A549 (cell line): Measurements from ENCODE around the gene CHP2. TPM values are rescaled to one million over a fixed set of nuclear protein-coding genes. Genes with fewer than 3 reads are reported as not detected.

ENCODE experiments used
- ATAC-seq, 2 experiments: fragments of 200-7000 bp in 1 of 2; fragments of >200 bp in 1 of 2; cut with Nextera tagmentation in 1 of 2; cut with Tn5 transposase in 1 of 2; 3 replicates each; pipeline versions ENCODE4 v1.8.0 to v1.9.1; 2018 to 2020; ENCODE audit warnings: mild to moderate bottlenecking in 1 of 2, moderate library complexity in 1 of 2
- CTCF ChIA-PET: fragments of 300-600 bp; sonication (Branson Sonifier 250); formaldehyde crosslinking; extraction: SDS; loops from one replicate; lab custom pipeline; 2021; ENCODE audit warnings: antibody characterized with exemption, inconsistent platforms; lab: Yijun Ruan, JAX
- POLR2A ChIA-PET: fragments of 350-600 bp; formaldehyde crosslinking; extraction: SDS; loops from one replicate; lab custom pipeline; 2021; ENCODE audit warnings: antibody characterized with exemption, inconsistent platforms; lab: Yijun Ruan, JAX
- DNase-seq, 2 experiments: peaks; one replicate each; pipeline versions ENCODE4 v3.0.0 to v3.0.0-alpha.2; 2011 to 2016; ENCODE audit warnings: low read depth in 1 of 2, low spot score in 1 of 2
- FAIRE-seq: peaks from 2 replicates; lab custom pipeline; 2011; peaks lifted over from hg19 to GRCh38; lab: Jason Lieb, UNC
- H3K27ac ChIP-seq, 2 experiments: fragments of >200 bp; sonication (Bioruptor Twin); formaldehyde crosslinking; 3 replicates each; pipeline ENCODE4 v1.5.1; 2016 to 2017
- H3K4me1 ChIP-seq: fragments of >200 bp; sonication (Bioruptor Twin); formaldehyde crosslinking; 3 replicates; pipeline ENCODE4 v1.6.1; 2016
- H3K4me2 ChIP-seq: fragments of >200 bp; sonication (Bioruptor Twin); formaldehyde crosslinking; 3 replicates; pipeline ENCODE4 v1.6.1; 2016
- H3K4me3 ChIP-seq: fragments of >200 bp; sonication (Bioruptor Twin); formaldehyde crosslinking; 3 replicates; pipeline ENCODE4 v1.5.1; 2016
- H3K9me3 ChIP-seq: fragments of >200 bp; sonication (Bioruptor Twin); formaldehyde crosslinking; 3 replicates; pipeline ENCODE4 v1.6.1; 2016
- CBX8 ChIP-seq: fragments of 200-600 bp; sonication (generic); IDR thresholded peaks from 2 replicates; pipeline ENCODE4 v1.6.1; 2016
- CEBPB ChIP-seq, 2 experiments: fragments of >200 bp in 1 of 2; sonication (Bioruptor Twin) in 1 of 2; formaldehyde crosslinking in 1 of 2; IDR thresholded peaks; 2 replicates each; pipeline ENCODE4 v1.6.1; 2012 to 2016
- CHD4 ChIP-seq: fragments of 200-600 bp; sonication (generic); IDR thresholded peaks from 2 replicates; pipeline ENCODE4 v1.6.1; 2016; ENCODE audit warnings: antibody characterized with exemption, mild to moderate bottlenecking, borderline replicate concordance
- EHMT2 ChIP-seq: fragments of 200-600 bp; sonication (generic); IDR thresholded peaks from 2 replicates; pipeline ENCODE4 v1.6.1; 2016; ENCODE audit warnings: antibody characterized with exemption, low read depth, mild to moderate bottlenecking, moderate library complexity
- EP300 ChIP-seq, 2 experiments: fragments of >200 bp; sonication (Bioruptor Twin); formaldehyde crosslinking; IDR thresholded peaks; 2 replicates in 1 of 2; 3 replicates in 1 of 2; pipeline ENCODE4 v1.6.1; 2016 to 2017
- FOSL2 ChIP-seq, 2 experiments: fragments of 450-650 bp in 1 of 2; fragments of >200 bp in 1 of 2; sonication (Bioruptor Twin) in 1 of 2; formaldehyde crosslinking; IDR thresholded peaks; 2 replicates each; pipeline versions ENCODE4 v1.5.0 to v1.6.1; 2016 to 2020; ENCODE audit warnings: mild to moderate bottlenecking in 1 of 2, moderate library complexity in 1 of 2
- FOXS1 ChIP-seq: fragments of 250-450 bp; sonication (Bioruptor Pico); IDR thresholded peaks from 2 replicates; pipeline ENCODE4 v1.5.0; 2020; ENCODE audit warnings: mild to moderate bottlenecking, moderate library complexity
- HDAC2 ChIP-seq: fragments of 200-600 bp; sonication (generic); IDR thresholded peaks from 2 replicates; pipeline ENCODE4 v1.6.1; 2016
- HEYL ChIP-seq: fragments of 250-450 bp; sonication (Bioruptor Pico); IDR thresholded peaks from 2 replicates; pipeline ENCODE4 v1.8.0; 2021; ENCODE audit warnings: mild to moderate bottlenecking, moderate library complexity
- HOXB13 ChIP-seq: fragments of 250-450 bp; sonication (Bioruptor Pico); IDR thresholded peaks from 2 replicates; pipeline ENCODE4 v1.5.0; 2020; ENCODE audit warnings: low read depth, mild to moderate bottlenecking, moderate library complexity
- HOXB5 ChIP-seq: fragments of 250-450 bp; sonication (Bioruptor Pico); IDR thresholded peaks from 2 replicates; pipeline ENCODE4 v1.5.0; 2020; ENCODE audit warnings: mild to moderate bottlenecking, moderate library complexity
- JUNB ChIP-seq: fragments of >200 bp; sonication (Bioruptor Twin); formaldehyde crosslinking; IDR thresholded peaks from 2 replicates; pipeline ENCODE4 v1.6.1; 2016
- KDM5A ChIP-seq: fragments of 200-600 bp; sonication (generic); IDR thresholded peaks from 2 replicates; pipeline ENCODE4 v1.6.1; 2016; ENCODE audit warnings: antibody characterized with exemption, mild to moderate bottlenecking
- NFE2L2 ChIP-seq: fragments of 150-350 bp; conservative IDR thresholded peaks from 2 replicates; pipeline ENCODE4 v1.6.1; 2014; ENCODE audit warnings: low read length
- PHF8 ChIP-seq: fragments of 200-600 bp; sonication (generic); IDR thresholded peaks from 2 replicates; pipeline ENCODE4 v1.6.1; 2016; ENCODE audit warnings: low read depth, mild to moderate bottlenecking, antibody characterized with exemption, moderate library complexity, borderline replicate concordance
- POLR2A ChIP-seq: IDR thresholded peaks from 2 replicates; pipeline ENCODE4 v1.6.1; 2012; ENCODE audit warnings: mild to moderate bottlenecking, low read length
- RAD21 ChIP-seq, 2 experiments: fragments of >200 bp in 1 of 2; sonication (Bioruptor Twin) in 1 of 2; formaldehyde crosslinking in 1 of 2; IDR thresholded peaks in 1 of 2; conservative IDR thresholded peaks in 1 of 2; 2 replicates in 1 of 2; 3 replicates in 1 of 2; pipeline ENCODE4 v1.6.1; 2012 to 2018; ENCODE audit warnings: inconsistent platforms in 1 of 2
- RARB ChIP-seq: fragments of 250-450 bp; sonication (Bioruptor Pico); IDR thresholded peaks from 2 replicates; pipeline ENCODE4 v1.8.0; 2021; ENCODE audit warnings: mild to moderate bottlenecking, moderate library complexity
- RFX5 ChIP-seq: fragments of 450-650 bp; IDR thresholded peaks from 2 replicates; pipeline ENCODE4 v1.7.1; 2014; ENCODE audit warnings: antibody characterized with exemption, mild to moderate bottlenecking, moderate library complexity
- RNF2 ChIP-seq: fragments of 200-600 bp; sonication (generic); IDR thresholded peaks from 2 replicates; pipeline ENCODE4 v1.6.1; 2016; ENCODE audit warnings: low read depth, mild to moderate bottlenecking, antibody characterized with exemption, moderate library complexity, borderline replicate concordance
- SMC3 ChIP-seq: fragments of >200 bp; sonication (Bioruptor Twin); formaldehyde crosslinking; IDR thresholded peaks from 3 replicates; pipeline ENCODE4 v1.6.1; 2018; ENCODE audit warnings: inconsistent platforms
- TFCP2L1 ChIP-seq: fragments of 250-450 bp; sonication (Bioruptor Pico); IDR thresholded peaks from 2 replicates; pipeline ENCODE4 v1.5.0; 2021; ENCODE audit warnings: mild to moderate bottlenecking
- ZSCAN20 ChIP-seq: fragments of 250-450 bp; sonication (Bioruptor Pico); IDR thresholded peaks from 2 replicates; pipeline ENCODE4 v1.8.0; 2022; ENCODE audit warnings: mild to moderate bottlenecking, moderate library complexity
- WGBS: methylation state at CpG from one replicate; pipeline ENCODE4 v1.1.6; 2017; ENCODE audit errors: missing lambda C conversion rate; 5-methylcytosine and 5-hydroxymethylcytosine counted together
- polyA plus RNA-seq, 4 experiments: library from polyadenylated mRNA; depleted of rRNA in 3 of 4; stranded (reverse); fragments of >200 nt; fragmentation: RNase III in 1 of 4; extraction: RNeasy Plus Mini Kit Qiagen cat#74134 plus additional on column Dnase treatment in 1 of 4; gene quantifications; 2 replicates in 3 of 4; 3 replicates in 1 of 4; pipeline ENCODE4 v1.2.3, GENCODE V29; 2011 to 2017
- TF ChIP-seq, protein P1 (sequence below): fragments of 250-450 bp; sonication (Bioruptor Pico); IDR thresholded peaks from 2 replicates; pipeline ENCODE4 v1.5.0; 2021; ENCODE audit warnings: mild to moderate bottlenecking, moderate library complexity, borderline replicate concordance
- TF ChIP-seq, protein P2 (sequence below): fragments of >200 bp; sonication (Bioruptor Twin); formaldehyde crosslinking; IDR thresholded peaks from 3 replicates; pipeline ENCODE4 v1.5.1; 2016
- TF ChIP-seq, protein P3 (sequence below): fragments of 450-650 bp; IDR thresholded peaks from 2 replicates; pipeline ENCODE4 v1.6.1; 2014; ENCODE audit warnings: antibody characterized with exemption
- TF ChIP-seq, protein P4 (sequence below): fragments of 200-600 bp; sonication (generic); IDR thresholded peaks from 2 replicates; pipeline ENCODE4 v1.6.1; 2016; ENCODE audit warnings: antibody characterized with exemption, mild to moderate bottlenecking, moderate library complexity
- TF ChIP-seq, protein P5 (sequence below): fragments of >200 bp; sonication (Bioruptor Twin); formaldehyde crosslinking; IDR thresholded peaks from 2 replicates; pipeline ENCODE4 v1.6.1; 2016

CHP2 gene
- polyA plus RNA-seq, 2 of the 4 experiments (the other 2 are of a cell fraction) = not detected

DNA sequence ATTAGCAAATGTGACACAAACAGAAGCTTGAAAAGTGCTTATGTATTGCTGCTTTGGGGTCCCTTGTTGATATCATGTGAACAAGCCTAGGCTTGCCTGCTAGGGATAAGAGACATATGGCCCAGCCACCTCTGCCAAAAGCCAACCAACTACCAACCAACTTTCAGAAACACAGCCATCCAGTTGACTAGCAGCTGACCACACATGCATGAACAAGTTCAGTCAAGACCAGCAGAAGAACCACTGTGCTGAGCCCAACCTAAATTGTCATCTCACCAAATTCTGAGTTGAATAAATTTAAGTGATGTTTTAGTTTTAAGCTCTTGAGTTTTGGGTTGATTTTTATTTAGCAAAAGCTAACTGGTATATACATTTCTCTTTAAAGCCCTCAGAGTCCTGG, 45.3 kb upstream of the CHP2 start:
- FAIRE-seq (no peak), DNase-seq (no peak), ATAC-seq (no peak)
- no peak overlapping the region for H3K27ac ChIP-seq
- H3K4me2 ChIP-seq = no peak overlapping the region
- POLR2A ChIA-PET = no interaction called here
- no peak overlapping the region for H3K4me3 ChIP-seq
- CTCF ChIA-PET = interaction anchor here (1.6 to 2.5 kb wide), 2 partner anchors 9 to 327 kb away, joined by 4 to 7 read pairs; no protein-coding TSS in a partner anchor
- H3K4me1 ChIP-seq = no peaks in the 10 kb centered on the region
- H3K9me3 ChIP-seq = peaks cover 16% of the 10 kb centered on the region; the same call in 2 of the 3 replicates
- TF ChIP-seq CBX8 (no peak), CHD4 (no peak), ZSCAN20 (CRISPR knock-in tag) (no peak), RFX5 (no peak), CEBPB (IDR thresholded peaks at IDR 0.05) (no peak), HEYL (CRISPR knock-in tag) (no peak), EHMT2 (no peak), POLR2A (no peak), JUNB (no peak), HDAC2 (no peak), HOXB5 (CRISPR knock-in tag) (no peak), HOXB13 (CRISPR knock-in tag) (no peak)
- TF ChIP-seq, protein P1, sequence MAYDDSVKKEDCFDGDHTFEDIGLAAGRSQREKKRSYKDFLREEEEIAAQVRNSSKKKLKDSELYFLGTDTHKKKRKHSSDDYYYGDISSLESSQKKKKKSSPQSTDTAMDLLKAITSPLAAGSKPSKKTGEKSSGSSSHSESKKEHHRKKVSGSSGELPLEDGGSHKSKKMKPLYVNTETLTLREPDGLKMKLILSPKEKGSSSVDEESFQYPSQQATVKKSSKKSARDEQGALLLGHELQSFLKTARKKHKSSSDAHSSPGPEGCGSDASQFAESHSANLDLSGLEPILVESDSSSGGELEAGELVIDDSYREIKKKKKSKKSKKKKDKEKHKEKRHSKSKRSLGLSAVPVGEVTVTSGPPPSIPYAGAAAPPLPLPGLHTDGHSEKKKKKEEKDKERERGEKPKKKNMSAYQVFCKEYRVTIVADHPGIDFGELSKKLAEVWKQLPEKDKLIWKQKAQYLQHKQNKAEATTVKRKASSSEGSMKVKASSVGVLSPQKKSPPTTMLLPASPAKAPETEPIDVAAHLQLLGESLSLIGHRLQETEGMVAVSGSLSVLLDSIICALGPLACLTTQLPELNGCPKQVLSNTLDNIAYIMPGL (CRISPR knock-in tag) = no peak

DNA sequence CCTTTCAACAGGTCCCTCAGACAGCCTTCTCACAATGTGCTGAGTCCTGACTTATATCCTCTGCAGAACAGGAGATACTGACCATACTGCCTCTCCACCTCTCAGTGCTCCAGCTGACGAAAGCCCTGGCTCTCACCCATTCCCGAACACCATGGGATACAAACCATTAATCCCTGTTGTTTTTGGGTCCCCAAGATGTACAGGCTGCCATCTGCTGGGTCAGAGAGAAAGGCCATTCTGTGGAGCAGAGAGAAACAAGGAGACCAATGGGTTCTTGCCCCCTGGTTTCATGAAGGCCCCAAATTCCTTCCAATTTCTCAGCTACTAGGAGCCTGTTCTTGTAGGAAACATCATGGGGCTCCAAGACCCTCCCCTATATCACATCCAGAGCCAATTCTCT, 44.8 kb upstream of the CHP2 start:
- WGBS = 28% methylated on average over 2 of the region's 2 CpGs

More for the DNA sequence above, 44.8 kb upstream of the CHP2 start:
- H3K9me3 ChIP-seq = peaks cover 16% of the 10 kb centered on the region; the same call in 2 of the 3 replicates
- CTCF ChIA-PET = interaction anchor here (1.6 to 2.8 kb wide), 4 partner anchors 9 to 327 kb away, joined by 3 to 10 read pairs (median 6); no protein-coding TSS in a partner anchor
- no peak overlapping the region for H3K27ac ChIP-seq
- H3K4me1 ChIP-seq = no peaks in the 10 kb centered on the region
- TF ChIP-seq SMC3 (no peak), EP300 (IDR thresholded peaks at IDR 0.05) (no peak), EHMT2 (no peak), KDM5A (no peak), JUNB (no peak), HEYL (CRISPR knock-in tag) (no peak), TFCP2L1 (CRISPR knock-in tag) (no peak), RNF2 (no peak), PHF8 (no peak), HOXB5 (CRISPR knock-in tag) (no peak), FOXS1 (no peak), CBX8 (no peak), RARB (no peak), NFE2L2 (no peak), RAD21 (conservative IDR thresholded peaks at IDR 0.05 in 1 of 2, IDR thresholded peaks at IDR 0.05 in 1 of 2) (no peak), FOSL2 (IDR thresholded peaks at IDR 0.05) (no peak), FOSL2 (CRISPR knock-in tag; IDR thresholded peaks at IDR 0.05) (no peak)
- TF ChIP-seq, protein P2, sequence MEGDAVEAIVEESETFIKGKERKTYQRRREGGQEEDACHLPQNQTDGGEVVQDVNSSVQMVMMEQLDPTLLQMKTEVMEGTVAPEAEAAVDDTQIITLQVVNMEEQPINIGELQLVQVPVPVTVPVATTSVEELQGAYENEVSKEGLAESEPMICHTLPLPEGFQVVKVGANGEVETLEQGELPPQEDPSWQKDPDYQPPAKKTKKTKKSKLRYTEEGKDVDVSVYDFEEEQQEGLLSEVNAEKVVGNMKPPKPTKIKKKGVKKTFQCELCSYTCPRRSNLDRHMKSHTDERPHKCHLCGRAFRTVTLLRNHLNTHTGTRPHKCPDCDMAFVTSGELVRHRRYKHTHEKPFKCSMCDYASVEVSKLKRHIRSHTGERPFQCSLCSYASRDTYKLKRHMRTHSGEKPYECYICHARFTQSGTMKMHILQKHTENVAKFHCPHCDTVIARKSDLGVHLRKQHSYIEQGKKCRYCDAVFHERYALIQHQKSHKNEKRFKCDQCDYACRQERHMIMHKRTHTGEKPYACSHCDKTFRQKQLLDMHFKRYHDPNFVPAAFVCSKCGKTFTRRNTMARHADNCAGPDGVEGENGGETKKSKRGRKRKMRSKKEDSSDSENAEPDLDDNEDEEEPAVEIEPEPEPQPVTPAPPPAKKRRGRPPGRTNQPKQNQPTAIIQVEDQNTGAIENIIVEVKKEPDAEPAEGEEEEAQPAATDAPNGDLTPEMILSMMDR = no peak
- TF ChIP-seq, protein P3, sequence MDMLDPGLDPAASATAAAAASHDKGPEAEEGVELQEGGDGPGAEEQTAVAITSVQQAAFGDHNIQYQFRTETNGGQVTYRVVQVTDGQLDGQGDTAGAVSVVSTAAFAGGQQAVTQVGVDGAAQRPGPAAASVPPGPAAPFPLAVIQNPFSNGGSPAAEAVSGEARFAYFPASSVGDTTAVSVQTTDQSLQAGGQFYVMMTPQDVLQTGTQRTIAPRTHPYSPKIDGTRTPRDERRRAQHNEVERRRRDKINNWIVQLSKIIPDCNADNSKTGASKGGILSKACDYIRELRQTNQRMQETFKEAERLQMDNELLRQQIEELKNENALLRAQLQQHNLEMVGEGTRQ = no peak
- TF ChIP-seq, protein P4, sequence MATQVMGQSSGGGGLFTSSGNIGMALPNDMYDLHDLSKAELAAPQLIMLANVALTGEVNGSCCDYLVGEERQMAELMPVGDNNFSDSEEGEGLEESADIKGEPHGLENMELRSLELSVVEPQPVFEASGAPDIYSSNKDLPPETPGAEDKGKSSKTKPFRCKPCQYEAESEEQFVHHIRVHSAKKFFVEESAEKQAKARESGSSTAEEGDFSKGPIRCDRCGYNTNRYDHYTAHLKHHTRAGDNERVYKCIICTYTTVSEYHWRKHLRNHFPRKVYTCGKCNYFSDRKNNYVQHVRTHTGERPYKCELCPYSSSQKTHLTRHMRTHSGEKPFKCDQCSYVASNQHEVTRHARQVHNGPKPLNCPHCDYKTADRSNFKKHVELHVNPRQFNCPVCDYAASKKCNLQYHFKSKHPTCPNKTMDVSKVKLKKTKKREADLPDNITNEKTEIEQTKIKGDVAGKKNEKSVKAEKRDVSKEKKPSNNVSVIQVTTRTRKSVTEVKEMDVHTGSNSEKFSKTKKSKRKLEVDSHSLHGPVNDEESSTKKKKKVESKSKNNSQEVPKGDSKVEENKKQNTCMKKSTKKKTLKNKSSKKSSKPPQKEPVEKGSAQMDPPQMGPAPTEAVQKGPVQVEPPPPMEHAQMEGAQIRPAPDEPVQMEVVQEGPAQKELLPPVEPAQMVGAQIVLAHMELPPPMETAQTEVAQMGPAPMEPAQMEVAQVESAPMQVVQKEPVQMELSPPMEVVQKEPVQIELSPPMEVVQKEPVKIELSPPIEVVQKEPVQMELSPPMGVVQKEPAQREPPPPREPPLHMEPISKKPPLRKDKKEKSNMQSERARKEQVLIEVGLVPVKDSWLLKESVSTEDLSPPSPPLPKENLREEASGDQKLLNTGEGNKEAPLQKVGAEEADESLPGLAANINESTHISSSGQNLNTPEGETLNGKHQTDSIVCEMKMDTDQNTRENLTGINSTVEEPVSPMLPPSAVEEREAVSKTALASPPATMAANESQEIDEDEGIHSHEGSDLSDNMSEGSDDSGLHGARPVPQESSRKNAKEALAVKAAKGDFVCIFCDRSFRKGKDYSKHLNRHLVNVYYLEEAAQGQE = no peak
- TF ChIP-seq, protein P5, sequence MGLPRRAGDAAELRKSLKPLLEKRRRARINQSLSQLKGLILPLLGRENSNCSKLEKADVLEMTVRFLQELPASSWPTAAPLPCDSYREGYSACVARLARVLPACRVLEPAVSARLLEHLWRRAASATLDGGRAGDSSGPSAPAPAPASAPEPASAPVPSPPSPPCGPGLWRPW = no peak
- FAIRE-seq (no peak), DNase-seq (no peak), ATAC-seq (no peak)
- H3K4me3 ChIP-seq = no peak overlapping the region
- POLR2A ChIA-PET = no interaction called here
- no peak overlapping the region for H3K4me2 ChIP-seq
